BE2C (cell line): ENCODE results near the gene IGSF9.

Source experiments
- DNase-seq: peaks from one replicate; pipeline ENCODE4 v3.0.0-alpha.2; 2020
- H3K27me3 ChIP-seq: fragments of 250-450 bp; sonication (Bioruptor Pico); 2 replicates; pipeline ENCODE4 v1.5.1; 2020; ENCODE audit warnings: mild to moderate bottlenecking
- H3K36me3 ChIP-seq: fragments of 250-450 bp; sonication (Bioruptor Pico); 2 replicates; pipeline ENCODE4 v1.5.1; 2020; ENCODE audit warnings: mild to moderate bottlenecking
- H3K4me1 ChIP-seq: fragments of 250-450 bp; sonication (Bioruptor Pico); 2 replicates; pipeline ENCODE4 v1.5.1; 2020
- H3K4me3 ChIP-seq: 2 replicates; pipeline ENCODE4 v1.5.1; 2011; ENCODE audit warnings: low read depth, low read length
- H3K9me3 ChIP-seq: fragments of 250-450 bp; sonication (Bioruptor Pico); 2 replicates; pipeline ENCODE4 v1.5.1; 2020
- CTCF ChIP-seq: IDR thresholded peaks from 2 replicates; pipeline ENCODE4 v1.5.1; 2012; ENCODE audit warnings: mild to moderate bottlenecking, low read depth, low read length

IGSF9 gene

DNA sequence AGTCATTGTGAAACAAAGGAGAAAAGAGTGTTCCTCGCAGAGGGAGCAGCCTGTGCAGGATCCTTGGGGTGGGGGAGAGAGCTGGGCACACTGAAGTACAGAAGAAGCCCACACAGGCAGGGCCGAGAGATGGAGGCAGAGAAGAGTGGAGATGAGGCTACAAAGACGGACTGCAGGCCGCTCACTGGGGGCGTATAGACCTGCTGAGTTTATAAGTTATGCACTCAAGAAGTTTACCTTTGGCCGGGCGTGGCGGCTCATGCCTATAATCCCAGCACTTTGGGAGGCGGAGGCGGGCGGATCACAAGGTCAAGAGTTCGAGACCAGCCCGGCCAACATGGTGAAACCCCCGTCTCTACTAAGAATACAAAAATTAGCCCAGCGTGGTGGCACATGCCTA is 16.2 kb upstream of the IGSF9 start:
- H3K4me3 ChIP-seq = no peak overlapping the region
- H3K36me3 ChIP-seq = no peaks in the 10 kb centered on the region
- TF ChIP-seq CTCF = no peak
- H3K4me1 ChIP-seq = no peaks in the 10 kb centered on the region
- no peaks in the 10 kb centered on the region; the same call in 1 of the 2 replicates for H3K9me3 ChIP-seq
- DNase-seq = no peak
- H3K27me3 ChIP-seq = peaks cover 19% of the 10 kb centered on the region

DNA sequence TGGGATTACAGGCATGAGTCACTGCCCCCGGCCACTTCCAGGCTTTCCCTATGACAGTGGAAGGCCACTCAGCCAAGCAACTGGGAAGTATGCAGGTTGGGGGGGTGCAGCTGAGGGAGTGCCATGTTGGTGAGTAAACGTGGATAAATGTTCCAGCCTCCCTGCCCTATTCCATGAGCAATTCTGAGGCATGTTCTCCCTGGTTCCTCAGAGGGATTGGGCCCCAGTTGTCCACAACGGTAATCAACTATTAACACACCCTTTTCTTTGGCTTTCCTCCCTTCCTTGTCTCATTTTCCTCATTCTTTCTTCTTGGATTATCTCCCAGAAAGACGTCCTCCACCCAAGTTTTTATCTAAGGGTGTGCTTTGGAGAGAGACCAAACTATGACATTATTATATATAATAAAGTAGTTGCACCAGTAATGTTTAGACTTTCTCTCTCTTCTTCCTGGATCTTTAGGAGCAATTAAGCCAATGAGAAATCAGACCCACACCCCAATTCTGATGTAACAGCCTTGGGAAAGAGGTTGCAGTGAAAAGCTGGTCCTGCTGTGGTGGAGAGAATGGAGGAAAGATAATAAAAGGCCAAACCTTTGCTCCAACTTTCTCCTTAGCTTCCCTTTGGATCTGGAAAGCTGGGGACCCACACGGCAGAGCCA is 15.4 kb upstream of the IGSF9 start:
- DNase-seq = no peak
- Histone ChIP-seq H3K4me1 (no peaks in the 10 kb centered on the region), H3K27me3 (peaks cover 19% of the 10 kb centered on the region), H3K4me3 (no peak overlapping the region), H3K9me3 (no peaks in the 10 kb centered on the region; the same call in 1 of the 2 replicates), H3K36me3 (no peaks in the 10 kb centered on the region)
- no peak for TF ChIP-seq CTCF

- Histone ChIP-seq H3K4me1 (no peaks in the 10 kb centered on the region), H3K36me3 (no peaks in the 10 kb centered on the region), H3K4me3 (no peak overlapping the region), H3K9me3 (no peaks in the 10 kb centered on the region; the same call in 1 of the 2 replicates), H3K27me3 (peaks cover 10% of the 10 kb centered on the region)
- no peak for DNase-seq
- TF ChIP-seq CTCF = no peak
Measured at GRCh38 chr1:159959451-159959850, 14.0 kb upstream of the IGSF9 start.

DNA sequence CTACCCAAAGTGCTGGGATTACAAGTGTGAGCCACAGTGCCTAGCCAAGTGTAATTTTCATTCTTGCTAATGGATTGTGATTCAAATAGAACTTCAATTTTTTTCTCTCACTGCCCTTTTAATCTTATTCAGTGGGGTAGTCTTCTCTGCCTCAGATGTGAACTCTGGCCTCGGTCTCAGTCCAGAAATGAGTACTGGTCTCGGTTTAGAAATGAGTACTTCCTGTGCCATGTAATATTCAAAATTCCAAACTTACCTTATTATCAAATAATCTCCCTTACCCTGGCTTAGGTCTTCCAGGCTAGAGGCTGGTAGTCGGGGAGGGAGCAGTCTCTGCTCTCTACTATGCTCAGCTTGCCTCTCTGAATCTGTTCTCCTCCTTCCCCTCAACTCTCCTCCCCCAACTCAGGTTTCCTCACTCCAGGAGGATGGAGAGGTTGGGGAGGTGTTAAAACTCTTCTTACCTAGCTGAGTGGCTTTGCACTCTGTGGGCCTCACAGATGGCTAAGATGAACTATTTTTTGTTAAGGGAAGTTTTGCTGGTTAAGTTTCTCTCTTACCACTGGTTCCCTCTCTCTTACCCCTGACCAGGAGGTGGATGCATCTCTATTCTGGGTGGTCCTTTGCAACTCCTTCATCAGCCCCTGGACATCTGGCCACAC is 13.4 kb upstream of the IGSF9 start:
- no peak for DNase-seq
- H3K4me3 ChIP-seq = no peak overlapping the region
- no peak for TF ChIP-seq CTCF

DNA sequence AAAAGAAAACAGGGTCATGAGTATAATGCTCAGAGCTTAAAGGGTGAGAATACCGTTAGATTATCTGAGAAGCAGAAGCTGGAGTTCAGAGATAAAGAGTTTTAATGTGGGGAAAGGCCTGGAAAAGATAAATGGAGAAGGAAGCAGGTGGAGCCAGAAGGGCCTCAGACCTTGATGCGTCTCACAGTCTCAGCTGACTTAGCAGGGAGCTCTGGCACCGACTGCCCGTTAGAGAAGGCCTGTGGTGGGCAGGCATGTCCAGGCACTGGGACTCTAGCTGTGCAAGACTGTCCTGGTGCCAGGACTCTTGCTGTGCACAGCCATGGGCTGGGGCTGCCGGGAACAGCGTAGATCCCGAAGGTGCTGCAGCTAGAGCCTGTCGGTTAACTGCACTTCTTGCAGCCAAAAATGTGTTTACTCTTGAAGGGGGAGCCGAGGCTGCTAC is 12.4 kb upstream of the IGSF9 start:
- H3K36me3 ChIP-seq = no peaks in the 10 kb centered on the region
- no peak for DNase-seq
- H3K4me3 ChIP-seq = no peak overlapping the region
- no peaks in the 10 kb centered on the region for H3K4me1 ChIP-seq
- no peaks in the 10 kb centered on the region for H3K9me3 ChIP-seq
- no peaks in the 10 kb centered on the region for H3K27me3 ChIP-seq
- TF ChIP-seq CTCF = no peak

More for the DNA sequence above, 13.4 kb upstream of the IGSF9 start:
- Histone ChIP-seq H3K27me3 (peaks cover 5% of the 10 kb centered on the region; the same call in 1 of the 2 replicates), H3K36me3 (no peaks in the 10 kb centered on the region), H3K9me3 (no peaks in the 10 kb centered on the region), H3K4me1 (no peaks in the 10 kb centered on the region)

DNA sequence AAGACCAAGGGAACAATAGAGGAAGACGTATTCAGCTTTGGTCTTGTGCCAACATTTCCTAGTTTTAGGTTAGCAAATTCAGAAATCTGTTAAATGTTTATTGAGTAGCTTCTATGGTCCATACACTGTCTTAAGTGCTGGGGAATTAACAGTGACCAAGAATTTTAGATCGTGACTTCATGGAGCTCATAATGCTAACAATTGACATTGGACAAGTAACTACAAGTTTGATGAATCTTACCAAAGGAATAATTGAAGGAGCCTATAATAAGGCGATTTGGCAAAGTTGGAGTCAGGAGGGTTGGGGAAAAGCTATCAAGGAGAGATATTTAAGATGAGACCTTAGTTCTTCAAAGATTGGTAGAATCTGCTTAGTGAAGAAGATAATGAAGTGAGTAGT is 10.0 kb upstream of the IGSF9 start:
- H3K36me3 ChIP-seq = no peaks in the 10 kb centered on the region
- no peak for DNase-seq
- H3K9me3 ChIP-seq = no peaks in the 10 kb centered on the region
- H3K27me3 ChIP-seq = no peaks in the 10 kb centered on the region
- H3K4me1 ChIP-seq = no peaks in the 10 kb centered on the region
- no peak for TF ChIP-seq CTCF
- H3K4me3 ChIP-seq = no peak overlapping the region
